Measurements from ENCODE around the gene SHROOM2.
"Not testable (repeated sequence)": the region's sequence is repeated elsewhere in the genome, so short reads cannot be mapped to it uniquely, and the experiment has no call there.

The SHROOM2 gene, protein sequence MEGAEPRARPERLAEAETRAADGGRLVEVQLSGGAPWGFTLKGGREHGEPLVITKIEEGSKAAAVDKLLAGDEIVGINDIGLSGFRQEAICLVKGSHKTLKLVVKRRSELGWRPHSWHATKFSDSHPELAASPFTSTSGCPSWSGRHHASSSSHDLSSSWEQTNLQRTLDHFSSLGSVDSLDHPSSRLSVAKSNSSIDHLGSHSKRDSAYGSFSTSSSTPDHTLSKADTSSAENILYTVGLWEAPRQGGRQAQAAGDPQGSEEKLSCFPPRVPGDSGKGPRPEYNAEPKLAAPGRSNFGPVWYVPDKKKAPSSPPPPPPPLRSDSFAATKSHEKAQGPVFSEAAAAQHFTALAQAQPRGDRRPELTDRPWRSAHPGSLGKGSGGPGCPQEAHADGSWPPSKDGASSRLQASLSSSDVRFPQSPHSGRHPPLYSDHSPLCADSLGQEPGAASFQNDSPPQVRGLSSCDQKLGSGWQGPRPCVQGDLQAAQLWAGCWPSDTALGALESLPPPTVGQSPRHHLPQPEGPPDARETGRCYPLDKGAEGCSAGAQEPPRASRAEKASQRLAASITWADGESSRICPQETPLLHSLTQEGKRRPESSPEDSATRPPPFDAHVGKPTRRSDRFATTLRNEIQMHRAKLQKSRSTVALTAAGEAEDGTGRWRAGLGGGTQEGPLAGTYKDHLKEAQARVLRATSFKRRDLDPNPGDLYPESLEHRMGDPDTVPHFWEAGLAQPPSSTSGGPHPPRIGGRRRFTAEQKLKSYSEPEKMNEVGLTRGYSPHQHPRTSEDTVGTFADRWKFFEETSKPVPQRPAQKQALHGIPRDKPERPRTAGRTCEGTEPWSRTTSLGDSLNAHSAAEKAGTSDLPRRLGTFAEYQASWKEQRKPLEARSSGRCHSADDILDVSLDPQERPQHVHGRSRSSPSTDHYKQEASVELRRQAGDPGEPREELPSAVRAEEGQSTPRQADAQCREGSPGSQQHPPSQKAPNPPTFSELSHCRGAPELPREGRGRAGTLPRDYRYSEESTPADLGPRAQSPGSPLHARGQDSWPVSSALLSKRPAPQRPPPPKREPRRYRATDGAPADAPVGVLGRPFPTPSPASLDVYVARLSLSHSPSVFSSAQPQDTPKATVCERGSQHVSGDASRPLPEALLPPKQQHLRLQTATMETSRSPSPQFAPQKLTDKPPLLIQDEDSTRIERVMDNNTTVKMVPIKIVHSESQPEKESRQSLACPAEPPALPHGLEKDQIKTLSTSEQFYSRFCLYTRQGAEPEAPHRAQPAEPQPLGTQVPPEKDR (N-terminal part only)

DNA sequence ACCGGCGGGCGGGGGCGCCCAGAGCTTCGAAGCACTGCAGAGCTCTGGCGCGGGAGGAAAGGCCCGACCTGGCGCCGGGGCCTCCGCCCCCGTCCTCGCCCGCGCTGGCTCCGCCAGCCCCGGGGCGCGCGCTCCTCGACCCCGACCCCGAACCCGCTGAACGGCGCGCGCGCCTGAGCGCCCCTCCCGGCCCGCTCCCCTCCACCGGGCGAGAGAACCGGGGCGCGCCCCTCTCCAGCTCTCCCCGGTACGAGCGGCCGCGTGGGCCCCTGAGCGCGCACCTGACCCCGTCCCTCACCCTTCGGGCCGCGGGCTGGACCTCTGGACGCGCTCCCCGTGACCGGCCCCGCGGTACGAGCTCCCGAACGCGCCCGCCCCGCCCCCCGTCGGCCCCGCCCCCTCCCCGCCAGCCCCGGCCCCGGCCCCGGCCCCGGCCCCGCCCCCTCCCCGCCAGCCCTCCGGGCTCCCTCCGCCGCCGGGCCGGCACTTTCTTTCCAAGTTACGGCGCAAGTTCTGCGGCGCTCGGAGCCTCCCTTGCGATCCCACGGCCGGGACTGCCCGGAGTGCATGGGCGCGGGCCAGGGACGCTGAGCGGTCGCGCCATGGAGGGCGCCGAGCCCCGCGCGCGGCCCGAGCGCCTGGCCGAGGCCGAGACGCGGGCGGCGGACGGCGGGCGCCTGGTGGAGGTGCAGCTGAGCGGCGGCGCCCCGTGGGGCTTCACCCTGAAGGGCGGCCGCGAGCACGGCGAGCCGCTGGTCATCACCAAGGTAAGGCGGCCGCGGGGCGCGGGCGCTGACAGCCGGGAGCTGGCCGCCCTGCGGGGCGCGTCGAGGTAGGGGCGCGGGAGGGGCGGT is at the start of gene SHROOM2:
Gene SHROOM2 (plus strand): TSS at position 486 of the 854 bp plus-strand sequence. CDS start 117 bp downstream, at position 603.
- DNase-seq = no peak

DNA sequence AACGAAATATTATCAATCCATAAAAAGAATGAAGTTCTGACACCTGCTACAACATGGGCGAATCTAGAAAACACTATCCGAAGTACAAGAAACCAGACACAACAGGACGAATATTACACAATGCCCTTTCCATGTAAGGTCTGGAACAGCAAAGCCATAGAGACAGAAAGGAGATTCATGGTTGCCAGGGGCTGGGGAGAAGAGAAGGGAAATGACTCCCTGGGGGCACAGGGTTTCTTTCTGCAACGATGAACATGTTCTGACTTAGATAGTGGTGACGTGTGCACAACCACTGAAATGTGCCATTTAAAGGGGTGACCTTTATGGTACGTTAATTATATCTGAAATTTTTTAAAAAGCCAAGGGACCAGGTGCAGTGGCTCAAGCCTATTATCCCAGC is 48.9 kb upstream of the SHROOM2 start:
- DNase-seq = no peak

DNA sequence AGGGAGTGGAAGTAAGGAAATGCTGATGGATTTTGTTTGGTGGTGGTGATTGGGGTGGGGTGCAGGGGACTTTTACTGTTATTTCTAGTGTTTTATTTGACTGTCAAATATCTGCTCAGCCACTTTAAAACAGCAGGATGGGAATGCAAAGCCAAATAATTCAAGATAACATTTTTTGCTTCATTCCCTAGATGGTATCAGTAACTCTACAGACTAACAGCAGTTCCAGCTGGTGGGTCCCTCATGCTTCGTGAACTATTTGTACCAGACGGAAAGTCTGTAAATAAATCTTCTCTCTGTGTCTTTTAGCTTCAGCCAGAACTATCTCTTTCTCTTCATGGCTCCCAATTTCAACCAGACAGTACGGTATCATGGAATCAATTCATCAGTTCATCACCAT is 48.1 kb upstream of the SHROOM2 start:
- no peak for DNase-seq

DNA sequence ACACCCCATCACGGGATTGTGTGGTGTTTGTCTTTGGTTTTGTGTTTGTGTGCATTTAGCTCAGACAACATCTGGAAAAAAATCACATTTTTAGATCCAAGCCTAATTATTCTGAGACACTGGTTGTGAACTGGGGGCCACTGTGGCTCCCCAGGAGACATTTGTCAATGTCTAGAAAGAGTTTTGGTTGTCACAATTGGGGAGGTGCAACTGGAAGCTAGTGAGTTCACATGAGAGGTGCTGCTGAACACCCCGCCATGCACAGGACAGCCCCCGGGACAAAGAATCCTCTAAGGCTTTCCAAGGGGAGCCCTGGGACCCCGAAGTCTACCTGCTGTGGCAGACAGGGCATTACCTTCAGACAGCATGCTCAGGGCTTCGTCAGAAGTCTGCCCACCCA is 47.1 kb upstream of the SHROOM2 start:
- DNase-seq = no peak

DNA sequence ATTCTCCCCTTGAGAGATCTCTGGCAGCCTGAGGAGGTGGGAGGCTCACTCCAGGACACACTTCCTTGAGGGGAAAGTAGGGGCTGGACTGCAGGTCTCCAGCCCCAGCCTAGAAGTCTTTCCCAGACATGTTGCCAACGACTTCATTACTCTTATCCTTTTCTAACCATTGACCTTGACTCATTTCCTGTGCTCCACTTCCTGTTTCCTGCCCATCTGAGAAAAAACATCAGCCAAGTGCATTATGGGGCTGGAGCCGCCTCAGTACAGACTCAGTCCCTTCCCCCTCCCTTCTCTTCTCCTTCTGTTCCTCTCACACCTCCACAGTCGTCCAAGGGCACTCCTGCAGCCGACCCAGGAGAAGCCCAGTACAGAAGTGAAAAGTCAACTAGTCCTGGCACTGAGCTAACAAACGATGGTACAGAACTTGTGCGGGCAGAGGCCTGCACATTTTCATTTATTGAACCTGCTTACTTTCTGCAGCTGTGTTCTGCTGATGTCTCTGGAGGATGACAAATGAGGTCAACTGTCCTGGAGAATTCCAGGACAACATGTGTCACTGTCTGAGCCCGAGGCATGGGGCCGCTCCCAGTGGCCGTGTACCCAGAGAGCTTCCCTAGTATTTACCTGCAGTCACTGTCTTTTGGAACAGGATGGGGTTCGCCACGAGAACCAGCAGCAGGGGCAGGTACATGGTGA is 40.7 kb upstream of the SHROOM2 start:
- DNase-seq = no peak

DNA sequence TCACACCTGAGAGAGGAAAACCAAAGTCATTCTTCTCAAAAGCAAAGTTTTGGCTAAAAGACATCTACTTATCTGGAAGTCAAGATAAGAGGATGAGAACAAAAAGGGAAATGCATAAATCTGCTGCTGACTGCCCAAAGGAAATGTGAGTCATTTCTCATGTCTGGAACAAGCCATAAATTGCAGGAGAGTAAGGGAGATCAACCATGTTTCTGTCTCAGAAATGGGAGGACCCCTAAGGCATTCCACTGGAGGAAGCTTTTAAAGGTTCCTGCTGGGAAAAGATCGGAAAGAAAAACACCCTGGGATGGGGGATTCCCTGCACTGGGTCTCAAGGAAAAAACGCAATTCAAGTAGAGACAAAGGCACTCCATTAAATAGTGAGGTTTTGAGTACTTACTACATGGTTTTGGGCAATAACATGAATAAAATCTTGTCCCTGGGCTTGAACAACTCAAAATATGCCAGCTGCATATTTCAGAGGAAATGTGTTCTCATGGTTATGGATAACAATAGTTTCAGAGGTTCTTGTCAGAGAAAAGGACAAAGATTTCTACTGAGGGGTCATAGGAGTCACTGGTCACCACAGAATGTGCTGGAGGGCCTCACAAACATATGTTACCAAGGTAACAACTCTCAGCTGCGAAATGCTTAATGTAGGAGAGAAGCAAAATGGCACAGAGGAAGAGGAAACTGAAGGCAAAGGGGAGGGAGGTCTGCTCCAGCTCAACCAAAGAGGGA is 39.9 kb upstream of the SHROOM2 start:
- no peak for DNase-seq

DNA sequence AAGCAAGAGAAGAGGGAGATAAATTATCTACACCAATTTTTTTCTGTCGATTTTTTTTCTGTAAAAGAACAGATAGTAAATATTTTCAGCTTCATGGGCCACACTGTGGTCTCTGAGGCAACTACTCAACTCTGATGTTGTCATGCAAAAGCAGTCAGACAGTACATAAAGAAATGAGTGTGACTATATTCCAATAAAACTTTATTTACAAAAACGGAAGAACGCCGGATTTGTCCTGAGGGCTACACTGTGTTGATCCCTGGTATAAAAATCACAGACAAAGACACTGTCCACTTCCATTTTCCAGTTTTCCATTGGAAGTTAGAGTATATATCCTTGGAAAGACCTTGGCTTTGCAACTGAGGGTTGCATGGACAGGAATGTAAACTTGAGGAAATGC is 38.6 kb upstream of the SHROOM2 start:
- no peak for DNase-seq

DNA sequence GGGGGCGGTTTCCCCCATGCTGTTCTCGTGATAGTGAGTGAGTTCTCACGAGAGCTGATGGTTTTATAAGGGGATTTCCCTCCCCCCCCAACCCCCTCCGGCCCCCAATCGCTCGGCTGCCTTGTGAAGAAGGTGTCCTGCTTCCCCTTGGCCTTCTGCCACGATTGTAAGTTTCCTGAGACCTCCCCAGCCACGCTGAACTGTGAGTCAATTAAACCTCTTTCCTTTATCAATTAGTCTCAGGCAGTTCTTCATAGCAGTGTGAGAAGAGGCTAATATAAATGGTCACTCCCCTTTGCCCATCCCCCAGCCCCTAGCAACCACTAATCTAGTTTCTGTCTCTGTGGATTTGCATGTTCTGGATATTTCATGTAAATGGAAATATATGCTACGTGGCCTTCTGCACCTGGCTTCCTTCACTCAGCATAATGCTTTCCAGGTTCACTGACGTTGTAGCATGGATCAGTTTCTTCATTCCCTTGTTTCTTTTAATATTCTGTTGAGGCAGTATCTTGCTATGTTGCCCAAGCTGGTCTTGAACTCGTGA is 37.0 kb upstream of the SHROOM2 start:
- no peak for DNase-seq

DNA sequence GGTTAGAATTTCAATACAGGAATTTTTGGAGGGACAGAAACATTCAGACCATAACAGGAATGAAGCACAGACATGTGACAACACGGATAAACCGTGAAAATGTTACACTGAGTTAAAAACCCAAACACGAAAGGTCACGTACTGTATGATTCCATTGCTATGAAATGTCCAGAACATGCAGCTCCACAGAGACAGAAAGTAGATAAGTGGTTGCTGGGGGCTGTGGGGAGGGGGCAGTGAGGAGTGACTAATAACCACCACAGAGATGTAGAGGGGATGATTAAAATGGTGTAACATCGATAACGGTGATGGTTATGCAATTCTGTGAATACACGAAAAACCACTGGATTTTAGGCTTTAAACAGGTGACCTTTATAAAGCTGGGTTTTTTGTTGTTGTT is 28.9 kb upstream of the SHROOM2 start:
- DNase-seq = no peak

DNA sequence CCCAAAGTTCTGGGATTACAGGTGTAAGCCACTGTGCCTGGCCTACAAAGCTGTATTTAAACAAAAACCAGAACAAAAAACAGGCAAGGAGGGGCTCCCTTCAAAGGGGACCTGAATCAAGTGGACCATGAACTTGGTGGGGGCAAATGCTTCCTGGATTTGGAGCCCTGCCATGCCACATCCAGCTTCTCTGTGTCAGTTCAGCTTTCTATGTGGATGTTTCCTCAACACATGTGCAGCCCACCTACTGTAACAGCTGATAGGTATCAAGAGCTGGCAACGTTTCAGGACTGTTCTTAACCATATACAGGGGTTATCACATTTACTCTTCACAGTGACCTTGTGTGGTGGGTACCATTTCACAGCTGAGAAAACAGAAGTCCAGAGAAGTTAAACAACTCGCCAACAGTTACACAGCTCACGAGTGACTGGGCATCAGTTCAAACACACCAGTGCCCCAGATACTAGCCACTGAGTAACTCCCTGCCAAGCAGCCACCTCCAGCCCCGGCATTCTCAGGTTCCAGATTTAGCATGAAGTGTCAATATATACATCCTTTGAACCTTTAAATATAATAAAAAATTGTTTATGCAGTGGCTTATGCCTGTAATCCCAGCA is 28.1 kb upstream of the SHROOM2 start:
- DNase-seq = no peak

DNA sequence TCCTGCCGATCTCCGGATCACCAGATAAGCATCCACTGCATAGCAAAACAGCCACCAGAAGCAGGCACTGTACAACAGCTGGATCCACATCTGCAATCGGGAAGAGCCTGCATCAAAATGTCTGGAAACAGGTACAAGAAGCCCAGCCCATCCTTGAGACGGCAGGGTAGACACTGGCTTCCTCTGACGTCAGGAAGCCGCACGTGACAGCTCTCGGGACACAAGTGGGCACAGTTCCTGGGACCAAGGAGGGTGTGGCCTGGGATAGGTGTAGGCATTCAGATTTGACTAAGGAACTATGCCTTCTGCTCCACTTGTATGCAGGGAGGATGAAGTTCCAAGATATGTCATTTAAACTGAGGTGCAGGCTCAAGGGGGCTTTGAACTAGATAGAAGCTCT is 26.9 kb upstream of the SHROOM2 start:
- DNase-seq = no peak

DNA sequence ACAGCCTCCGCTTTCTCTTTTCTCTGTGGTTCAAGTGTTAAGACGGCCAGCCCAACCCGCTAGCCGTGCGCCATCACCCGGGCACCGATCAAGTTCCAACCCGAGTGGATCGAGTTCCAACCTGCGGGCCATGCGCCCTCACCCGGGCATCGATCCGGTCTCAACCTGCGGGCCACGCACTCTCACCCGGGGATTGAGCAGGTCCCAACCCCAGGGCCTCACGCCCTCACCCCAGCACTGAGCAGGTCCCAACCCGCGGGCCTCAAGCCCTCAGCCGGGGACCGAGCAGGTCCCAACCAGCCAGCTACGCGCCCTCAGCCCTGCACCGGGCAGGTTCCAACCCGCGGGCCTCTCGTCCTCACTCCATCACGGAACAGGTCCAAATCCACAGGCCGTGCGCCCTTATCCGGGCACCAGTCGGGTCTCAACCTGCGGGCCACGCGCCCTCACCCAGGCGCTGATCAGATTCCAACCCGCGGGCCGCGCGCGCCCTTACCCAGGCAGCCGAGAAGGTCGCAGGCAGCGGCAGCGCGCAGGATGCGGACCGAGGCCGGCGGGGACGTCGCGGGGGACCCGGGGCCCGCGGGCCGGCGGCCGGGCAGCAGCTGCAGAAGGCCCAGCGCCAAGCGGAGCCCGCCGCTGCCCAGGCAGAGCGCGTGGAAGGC is 21.0 kb upstream of the SHROOM2 start:
- no peak for DNase-seq

DNA sequence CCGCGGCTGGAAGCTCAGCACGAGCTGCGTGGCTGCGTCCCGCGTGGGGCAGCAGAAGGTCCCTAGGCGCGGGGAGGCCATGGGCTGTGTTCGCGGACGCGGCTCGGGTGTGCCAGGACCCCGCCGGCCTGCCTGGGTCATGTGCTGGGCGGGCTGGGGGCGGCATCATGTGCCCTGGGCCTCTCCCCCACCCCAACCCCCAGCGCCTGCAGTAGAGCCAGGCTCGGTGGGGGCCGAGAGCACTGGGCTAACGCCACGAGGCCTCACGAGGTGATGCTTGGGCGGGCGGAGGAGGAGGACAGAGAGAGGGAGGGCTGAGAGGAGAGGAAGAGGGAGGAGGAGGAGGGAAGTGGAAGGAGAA is 20.5 kb upstream of the SHROOM2 start, which contains the start of gene GPR143:
Gene GPR143 (minus strand): TSS at position 111 of the 361 bp plus-strand sequence. CDS start 30 bp downstream, at position 81.
- DNase-seq = no peak

DNA sequence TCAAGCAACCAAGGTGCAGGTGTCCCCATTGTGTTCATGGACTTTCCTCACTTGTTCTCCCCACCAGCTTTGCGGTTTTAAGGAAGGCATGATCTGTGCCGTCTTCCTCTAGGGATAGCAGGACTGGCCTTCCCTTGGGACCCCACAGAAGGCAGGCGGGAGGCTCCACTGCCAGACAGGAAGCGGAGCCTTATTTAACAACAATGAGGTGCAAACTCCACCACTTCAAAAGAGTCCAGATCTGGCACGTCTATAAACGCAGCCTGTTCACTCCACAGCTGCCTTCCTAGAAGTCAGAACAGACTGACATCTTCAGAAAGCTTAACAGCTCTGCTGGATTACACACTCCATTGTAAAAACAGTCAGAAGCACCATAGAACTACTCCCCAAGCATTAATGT is 18.9 kb upstream of the SHROOM2 start:
- no peak for DNase-seq

DNA sequence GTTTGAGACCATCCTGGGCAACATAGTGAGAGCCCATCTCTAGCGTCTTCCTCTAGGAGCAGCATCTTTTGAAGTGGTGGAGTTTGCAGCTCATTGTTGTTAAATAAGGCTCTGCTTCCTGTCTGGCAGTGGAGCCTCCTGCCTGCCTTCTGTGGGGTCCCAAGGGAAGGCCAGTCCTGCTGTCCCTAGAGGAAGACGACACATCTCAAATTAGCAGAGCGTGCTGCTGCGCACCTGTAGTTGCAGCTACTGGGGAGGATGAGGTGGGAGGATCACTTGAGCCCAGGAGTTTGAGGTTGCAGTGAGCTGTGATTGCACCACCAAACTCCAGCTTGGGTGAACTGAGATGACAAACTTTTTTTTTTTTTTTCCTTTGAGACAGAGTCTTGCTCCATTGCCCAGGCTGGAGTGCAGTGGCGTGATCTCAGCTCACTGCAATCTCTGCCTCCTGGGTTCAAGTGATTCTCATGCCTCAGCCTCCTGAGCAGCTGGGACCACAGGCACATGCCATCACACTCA is 17.8 kb upstream of the SHROOM2 start:
- not testable (repeated sequence) for DNase-seq

DNA sequence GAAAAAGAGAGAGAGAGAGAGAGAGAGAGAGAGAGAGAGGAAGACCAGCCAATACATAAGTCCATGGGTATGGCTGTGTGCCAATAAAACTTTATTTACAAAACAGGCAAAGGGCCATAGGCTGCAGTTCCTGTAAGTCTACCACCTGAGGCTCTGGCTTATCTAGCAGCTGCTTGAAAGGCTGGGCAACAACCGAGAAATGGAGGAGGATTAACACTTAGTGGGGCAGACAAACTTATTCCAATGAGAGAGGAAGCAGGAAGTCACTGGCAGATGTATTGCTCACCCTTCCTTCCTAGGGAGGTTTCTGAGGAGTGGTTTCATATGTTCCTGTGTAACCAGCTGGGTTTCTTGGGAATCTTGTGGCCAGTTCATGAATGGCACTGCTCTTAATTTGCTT is 15.9 kb upstream of the SHROOM2 start:
- DNase-seq = no peak

DNA sequence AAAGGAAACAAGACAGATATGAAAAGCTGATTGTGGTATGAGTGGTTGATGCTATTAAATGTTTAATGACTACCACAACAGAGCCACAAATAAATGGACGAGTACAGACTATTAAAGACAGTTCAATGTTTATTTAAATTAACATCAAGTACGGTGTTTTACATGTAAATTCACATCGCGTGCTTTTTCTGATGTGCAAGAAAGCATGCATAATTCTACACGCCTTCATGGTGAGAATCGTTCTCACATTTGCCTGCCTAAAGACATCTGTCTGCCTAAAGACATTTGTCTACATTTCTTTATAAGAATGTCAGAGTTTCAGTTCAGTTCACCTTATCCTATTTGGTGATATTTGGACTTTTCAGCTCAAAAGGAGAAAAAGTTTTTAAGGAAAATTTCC is 13.3 kb upstream of the SHROOM2 start:
- no peak for DNase-seq

DNA sequence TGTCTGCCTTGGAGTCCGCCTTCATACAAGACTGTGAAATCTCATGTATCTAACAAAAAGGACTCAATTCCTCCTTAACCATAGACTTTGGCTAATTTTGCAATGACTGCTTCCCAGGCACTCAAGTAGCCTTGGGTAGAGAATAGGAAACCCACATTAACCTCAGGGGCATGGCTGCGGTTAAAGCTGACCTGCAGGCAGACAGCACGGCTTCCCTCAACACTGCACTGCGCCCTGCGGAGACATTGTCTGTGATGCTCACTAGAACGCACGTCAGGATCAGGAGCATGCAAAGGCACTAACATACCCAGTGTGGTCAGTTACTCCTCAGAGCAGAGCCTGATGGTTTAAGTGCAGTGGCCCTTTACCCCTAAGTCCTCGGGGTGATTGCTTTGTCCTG is 10.3 kb upstream of the SHROOM2 start:
- DNase-seq = no peak

DNA sequence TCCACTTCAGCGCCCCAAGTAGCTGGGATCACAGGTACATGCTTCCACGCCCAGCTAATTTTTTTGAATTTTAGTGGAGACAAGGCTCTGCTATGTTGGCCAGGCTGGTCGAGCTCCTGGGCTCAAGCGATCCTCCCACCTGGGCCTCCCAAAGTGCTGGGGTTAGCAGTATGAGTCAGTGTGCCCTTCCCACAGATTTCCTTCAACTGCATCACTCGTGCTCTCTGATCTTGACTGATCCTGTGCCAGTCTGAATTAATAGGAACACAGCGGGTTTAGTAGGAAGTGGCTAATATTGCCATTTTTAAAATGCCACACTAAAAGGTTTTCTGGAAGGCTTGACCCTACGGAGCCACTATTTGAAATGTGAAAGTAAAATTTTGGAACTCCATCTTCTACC is 4.3 kb upstream of the SHROOM2 start:
- DNase-seq = no peak

All from activated CD4-positive, alpha-beta T cell treated with anti-CD3 and anti-CD28 coated beads for 1 hour (primary cell).